ENCODE data around the gene MACROD2. TPM values are rescaled to one million over a fixed set of nuclear protein-coding genes. Genes with fewer than 3 reads are reported as not detected.

MACROD2 gene
- polyA plus RNA-seq, 1 experiment, result 0.47 TPM

DNA sequence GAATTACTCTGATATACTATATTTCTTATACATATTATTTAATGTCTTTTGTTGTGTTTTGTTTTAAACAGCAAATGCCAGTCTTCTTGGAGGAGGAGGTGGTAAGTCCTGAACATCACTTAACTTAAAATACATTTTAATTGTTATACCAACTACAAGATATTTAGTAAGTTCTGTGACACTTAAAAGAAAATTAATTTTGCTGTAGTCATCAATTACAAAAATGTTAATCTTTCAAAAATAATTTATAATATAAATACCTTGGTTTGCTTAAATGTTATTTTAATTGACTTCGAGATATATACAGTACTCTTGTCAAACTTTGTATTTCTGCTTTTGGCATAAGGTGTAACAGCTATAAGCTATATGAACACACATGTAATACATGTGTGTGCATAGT lies 498.1 kb downstream of the MACROD2 start:
- CTCF ChIA-PET, result no interaction called here
- Histone ChIP-seq H3K4me3 (ENCODE audit: low read depth, low read length) (no peak overlapping the region), H3K27me3 (ENCODE audit: control insufficient read depth, insufficient read depth, low read length) (no peaks in the 10 kb centered on the region), H3K36me3 (ENCODE audit: control insufficient read depth, insufficient read depth, low read length) (no peaks in the 10 kb centered on the region)
- DNase-seq (ENCODE audit: low read depth), result no peak
- POLR2A ChIA-PET, result no interaction called here
- TF ChIP-seq CTCF (IDR thresholded peaks at IDR 0.05; ENCODE audit: insufficient read depth, low read depth, low read length), result no peak

GRCh38 chr20:14494355-14494754 lies 499.0 kb downstream of the MACROD2 start:
- TF ChIP-seq CTCF (IDR thresholded peaks at IDR 0.05; ENCODE audit: insufficient read depth, low read depth, low read length), result no peak
- CTCF ChIA-PET, result no interaction called here

GRCh38 chr20:14495066-14495465 lies 499.8 kb downstream of the MACROD2 start:
- no peak for DNase-seq (ENCODE audit: low read depth)
- POLR2A ChIA-PET, result no interaction called here
- H3K27me3 ChIP-seq (ENCODE audit: control insufficient read depth, insufficient read depth, low read length), result no peaks in the 10 kb centered on the region
- TF ChIP-seq CTCF (IDR thresholded peaks at IDR 0.05; ENCODE audit: insufficient read depth, low read depth, low read length), result no peak
- no peaks in the 10 kb centered on the region for H3K36me3 ChIP-seq (ENCODE audit: control insufficient read depth, insufficient read depth, low read length)
- CTCF ChIA-PET, result no interaction called here
- no peak overlapping the region for H3K4me3 ChIP-seq (ENCODE audit: low read depth, low read length)

More at GRCh38 chr20:14494355-14494754, 499.0 kb downstream of the MACROD2 start:
- H3K27me3 ChIP-seq (ENCODE audit: control insufficient read depth, insufficient read depth, low read length), result no peaks in the 10 kb centered on the region
- no peak for DNase-seq (ENCODE audit: low read depth)
- no peaks in the 10 kb centered on the region for H3K36me3 ChIP-seq (ENCODE audit: control insufficient read depth, insufficient read depth, low read length)
- POLR2A ChIA-PET, result no interaction called here
- H3K4me3 ChIP-seq (ENCODE audit: low read depth, low read length), result no peak overlapping the region

DNA sequence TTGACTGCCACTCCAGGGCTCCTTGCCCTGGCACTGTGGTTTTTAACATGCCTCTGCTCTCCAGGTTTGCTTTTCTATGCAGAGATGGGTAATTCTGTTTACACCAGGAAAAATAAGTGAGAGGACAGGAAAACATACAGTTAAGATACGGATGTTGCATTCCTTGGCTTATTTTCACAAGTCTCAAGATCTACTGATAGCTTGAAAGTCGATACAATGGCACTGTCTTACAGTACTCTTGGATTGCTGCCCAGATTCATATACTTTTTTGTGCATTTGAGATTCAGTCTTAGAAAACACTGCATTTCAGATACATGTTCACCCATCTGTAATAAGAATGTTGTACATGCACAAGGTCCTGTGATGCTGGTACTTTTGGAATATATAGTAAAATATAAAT lies 501.7 kb downstream of the MACROD2 start:
- POLR2A ChIA-PET, result no interaction called here
- DNase-seq (ENCODE audit: low read depth), result no peak
- Histone ChIP-seq H3K27me3 (ENCODE audit: control insufficient read depth, insufficient read depth, low read length) (no peaks in the 10 kb centered on the region), H3K4me3 (ENCODE audit: low read depth, low read length) (no peak overlapping the region), H3K36me3 (ENCODE audit: control insufficient read depth, insufficient read depth, low read length) (no peaks in the 10 kb centered on the region)
- TF ChIP-seq CTCF (IDR thresholded peaks at IDR 0.05; ENCODE audit: insufficient read depth, low read depth, low read length), result no peak
- CTCF ChIA-PET, result no interaction called here

- H3K36me3 ChIP-seq (ENCODE audit: control insufficient read depth, insufficient read depth, low read length), result no peaks in the 10 kb centered on the region
- ChIA-PET POLR2A (no interaction called here), CTCF (no interaction called here)
- H3K4me3 ChIP-seq (ENCODE audit: low read depth, low read length), result no peak overlapping the region
- no peaks in the 10 kb centered on the region for H3K27me3 ChIP-seq (ENCODE audit: control insufficient read depth, insufficient read depth, low read length)
- no peak for DNase-seq (ENCODE audit: low read depth)
- TF ChIP-seq CTCF (IDR thresholded peaks at IDR 0.05; ENCODE audit: insufficient read depth, low read depth, low read length), result no peak
Observed at GRCh38 chr20:14498772-14499171, 503.5 kb downstream of the MACROD2 start.

All from BJ (cell line).